Measurements from ENCODE around the gene FNIP2.

FNIP2 gene

DNA sequence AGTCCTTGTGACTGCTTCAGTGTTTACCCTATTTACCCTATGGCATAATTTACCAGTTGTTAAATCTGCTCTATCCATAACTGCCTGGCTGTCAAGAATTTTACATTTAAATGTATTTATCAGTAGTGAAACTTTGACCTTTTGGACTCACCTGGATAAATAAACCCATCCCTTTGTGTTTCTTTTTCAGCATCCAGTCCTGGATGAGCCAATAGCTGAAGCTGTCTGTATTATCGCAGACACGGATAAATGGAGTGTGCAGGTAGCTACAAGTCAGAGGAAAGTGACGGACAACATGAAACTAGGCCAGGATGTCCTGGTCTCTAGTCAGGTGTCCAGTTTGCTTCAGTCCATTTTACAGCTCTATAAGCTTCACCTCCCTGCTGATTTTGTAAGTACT lies 122.4 kb downstream of the FNIP2 start:
- Histone ChIP-seq H3K36me3 (ENCODE audit: control insufficient read depth in 2 of 2, insufficient read depth in 1 of 2, low read length in 2 of 2) (peaks cover 0 to 19% of the 10 kb centered on the region in 2 experiments; a peak in 2 of 3 replicates), H3K9me3 (ENCODE audit: control insufficient read depth, insufficient read depth, low read depth, low read length) (no peaks in the 10 kb centered on the region), H3K27ac (ENCODE audit: extremely low read depth, low read depth, low read length) (no peak overlapping the region), H3K4me3 (ENCODE audit: low read depth, low read length) (no peak overlapping the region), H3K4me1 (ENCODE audit: control insufficient read depth, insufficient read depth, low read length) (no peaks in the 10 kb centered on the region)
- POLR2A ChIA-PET = no interaction called here
- CTCF ChIA-PET = no interaction called here
- no peak for TF ChIP-seq ZFP37 (tag by site-specific recombination; IDR thresholded peaks at IDR 0.05)
- TF ChIP-seq, protein P1, sequence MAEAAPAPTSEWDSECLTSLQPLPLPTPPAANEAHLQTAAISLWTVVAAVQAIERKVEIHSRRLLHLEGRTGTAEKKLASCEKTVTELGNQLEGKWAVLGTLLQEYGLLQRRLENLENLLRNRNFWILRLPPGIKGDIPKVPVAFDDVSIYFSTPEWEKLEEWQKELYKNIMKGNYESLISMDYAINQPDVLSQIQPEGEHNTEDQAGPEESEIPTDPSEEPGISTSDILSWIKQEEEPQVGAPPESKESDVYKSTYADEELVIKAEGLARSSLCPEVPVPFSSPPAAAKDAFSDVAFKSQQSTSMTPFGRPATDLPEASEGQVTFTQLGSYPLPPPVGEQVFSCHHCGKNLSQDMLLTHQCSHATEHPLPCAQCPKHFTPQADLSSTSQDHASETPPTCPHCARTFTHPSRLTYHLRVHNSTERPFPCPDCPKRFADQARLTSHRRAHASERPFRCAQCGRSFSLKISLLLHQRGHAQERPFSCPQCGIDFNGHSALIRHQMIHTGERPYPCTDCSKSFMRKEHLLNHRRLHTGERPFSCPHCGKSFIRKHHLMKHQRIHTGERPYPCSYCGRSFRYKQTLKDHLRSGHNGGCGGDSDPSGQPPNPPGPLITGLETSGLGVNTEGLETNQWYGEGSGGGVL (tag by site-specific recombination; IDR thresholded peaks at IDR 0.05) = no peak
- TF ChIP-seq ZNF571 (tag by site-specific recombination; IDR thresholded peaks at IDR 0.05) = no peak
- no peak for TF ChIP-seq BCL11A (tag by site-specific recombination; IDR thresholded peaks at IDR 0.05; ENCODE audit: low read depth)
- no peak for TF ChIP-seq HOXC10 (CRISPR knock-in tag; IDR thresholded peaks at IDR 0.05)
- no peak for TF ChIP-seq SP7 (tag by site-specific recombination; IDR thresholded peaks at IDR 0.05)
- TF ChIP-seq ZNF16 (tag by site-specific recombination; IDR thresholded peaks at IDR 0.05; ENCODE audit: low read depth) = no peak
- TF ChIP-seq, protein P2, sequence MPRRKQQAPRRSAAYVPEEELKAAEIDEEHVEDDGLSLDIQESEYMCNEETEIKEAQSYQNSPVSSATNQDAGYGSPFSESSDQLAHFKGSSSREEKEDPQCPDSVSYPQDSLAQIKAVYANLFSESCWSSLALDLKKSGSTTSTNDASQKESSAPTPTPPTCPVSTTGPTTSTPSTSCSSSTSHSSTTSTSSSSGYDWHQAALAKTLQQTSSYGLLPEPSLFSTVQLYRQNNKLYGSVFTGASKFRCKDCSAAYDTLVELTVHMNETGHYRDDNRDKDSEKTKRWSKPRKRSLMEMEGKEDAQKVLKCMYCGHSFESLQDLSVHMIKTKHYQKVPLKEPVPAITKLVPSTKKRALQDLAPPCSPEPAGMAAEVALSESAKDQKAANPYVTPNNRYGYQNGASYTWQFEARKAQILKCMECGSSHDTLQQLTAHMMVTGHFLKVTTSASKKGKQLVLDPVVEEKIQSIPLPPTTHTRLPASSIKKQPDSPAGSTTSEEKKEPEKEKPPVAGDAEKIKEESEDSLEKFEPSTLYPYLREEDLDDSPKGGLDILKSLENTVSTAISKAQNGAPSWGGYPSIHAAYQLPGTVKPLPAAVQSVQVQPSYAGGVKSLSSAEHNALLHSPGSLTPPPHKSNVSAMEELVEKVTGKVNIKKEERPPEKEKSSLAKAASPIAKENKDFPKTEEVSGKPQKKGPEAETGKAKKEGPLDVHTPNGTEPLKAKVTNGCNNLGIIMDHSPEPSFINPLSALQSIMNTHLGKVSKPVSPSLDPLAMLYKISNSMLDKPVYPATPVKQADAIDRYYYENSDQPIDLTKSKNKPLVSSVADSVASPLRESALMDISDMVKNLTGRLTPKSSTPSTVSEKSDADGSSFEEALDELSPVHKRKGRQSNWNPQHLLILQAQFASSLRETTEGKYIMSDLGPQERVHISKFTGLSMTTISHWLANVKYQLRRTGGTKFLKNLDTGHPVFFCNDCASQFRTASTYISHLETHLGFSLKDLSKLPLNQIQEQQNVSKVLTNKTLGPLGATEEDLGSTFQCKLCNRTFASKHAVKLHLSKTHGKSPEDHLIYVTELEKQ (tag by site-specific recombination; IDR thresholded peaks at IDR 0.05; ENCODE audit: borderline replicate concordance) = no peak
- TF ChIP-seq, protein P3, sequence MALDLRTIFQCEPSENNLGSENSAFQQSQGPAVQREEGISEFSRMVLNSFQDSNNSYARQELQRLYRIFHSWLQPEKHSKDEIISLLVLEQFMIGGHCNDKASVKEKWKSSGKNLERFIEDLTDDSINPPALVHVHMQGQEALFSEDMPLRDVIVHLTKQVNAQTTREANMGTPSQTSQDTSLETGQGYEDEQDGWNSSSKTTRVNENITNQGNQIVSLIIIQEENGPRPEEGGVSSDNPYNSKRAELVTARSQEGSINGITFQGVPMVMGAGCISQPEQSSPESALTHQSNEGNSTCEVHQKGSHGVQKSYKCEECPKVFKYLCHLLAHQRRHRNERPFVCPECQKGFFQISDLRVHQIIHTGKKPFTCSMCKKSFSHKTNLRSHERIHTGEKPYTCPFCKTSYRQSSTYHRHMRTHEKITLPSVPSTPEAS (tag by site-specific recombination; IDR thresholded peaks at IDR 0.05) = no peak
- TF ChIP-seq ZNF701 (tag by site-specific recombination; IDR thresholded peaks at IDR 0.05) = no peak
- TF ChIP-seq, protein P4, sequence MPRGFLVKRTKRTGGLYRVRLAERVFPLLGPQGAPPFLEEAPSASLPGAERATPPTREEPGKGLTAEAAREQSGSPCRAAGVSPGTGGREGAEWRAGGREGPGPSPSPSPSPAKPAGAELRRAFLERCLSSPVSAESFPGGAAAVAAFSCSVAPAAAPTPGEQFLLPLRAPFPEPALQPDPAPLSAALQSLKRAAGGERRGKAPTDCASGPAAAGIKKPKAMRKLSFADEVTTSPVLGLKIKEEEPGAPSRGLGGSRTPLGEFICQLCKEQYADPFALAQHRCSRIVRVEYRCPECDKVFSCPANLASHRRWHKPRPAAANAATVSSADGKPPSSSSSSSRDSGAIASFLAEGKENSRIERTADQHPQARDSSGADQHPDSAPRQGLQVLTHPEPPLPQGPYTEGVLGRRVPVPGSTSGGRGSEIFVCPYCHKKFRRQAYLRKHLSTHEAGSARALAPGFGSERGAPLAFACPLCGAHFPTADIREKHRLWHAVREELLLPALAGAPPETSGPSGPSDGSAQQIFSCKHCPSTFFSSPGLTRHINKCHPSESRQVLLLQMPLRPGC (tag by site-specific recombination; IDR thresholded peaks at IDR 0.05) = no peak
- no peak for TF ChIP-seq ZNF548 (tag by site-specific recombination; IDR thresholded peaks at IDR 0.05)
- TF ChIP-seq, protein P5, sequence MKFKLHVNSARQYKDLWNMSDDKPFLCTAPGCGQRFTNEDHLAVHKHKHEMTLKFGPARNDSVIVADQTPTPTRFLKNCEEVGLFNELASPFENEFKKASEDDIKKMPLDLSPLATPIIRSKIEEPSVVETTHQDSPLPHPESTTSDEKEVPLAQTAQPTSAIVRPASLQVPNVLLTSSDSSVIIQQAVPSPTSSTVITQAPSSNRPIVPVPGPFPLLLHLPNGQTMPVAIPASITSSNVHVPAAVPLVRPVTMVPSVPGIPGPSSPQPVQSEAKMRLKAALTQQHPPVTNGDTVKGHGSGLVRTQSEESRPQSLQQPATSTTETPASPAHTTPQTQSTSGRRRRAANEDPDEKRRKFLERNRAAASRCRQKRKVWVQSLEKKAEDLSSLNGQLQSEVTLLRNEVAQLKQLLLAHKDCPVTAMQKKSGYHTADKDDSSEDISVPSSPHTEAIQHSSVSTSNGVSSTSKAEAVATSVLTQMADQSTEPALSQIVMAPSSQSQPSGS (tag by site-specific recombination; IDR thresholded peaks at IDR 0.05; ENCODE audit: low read depth) = no peak
- TF ChIP-seq, protein P6, sequence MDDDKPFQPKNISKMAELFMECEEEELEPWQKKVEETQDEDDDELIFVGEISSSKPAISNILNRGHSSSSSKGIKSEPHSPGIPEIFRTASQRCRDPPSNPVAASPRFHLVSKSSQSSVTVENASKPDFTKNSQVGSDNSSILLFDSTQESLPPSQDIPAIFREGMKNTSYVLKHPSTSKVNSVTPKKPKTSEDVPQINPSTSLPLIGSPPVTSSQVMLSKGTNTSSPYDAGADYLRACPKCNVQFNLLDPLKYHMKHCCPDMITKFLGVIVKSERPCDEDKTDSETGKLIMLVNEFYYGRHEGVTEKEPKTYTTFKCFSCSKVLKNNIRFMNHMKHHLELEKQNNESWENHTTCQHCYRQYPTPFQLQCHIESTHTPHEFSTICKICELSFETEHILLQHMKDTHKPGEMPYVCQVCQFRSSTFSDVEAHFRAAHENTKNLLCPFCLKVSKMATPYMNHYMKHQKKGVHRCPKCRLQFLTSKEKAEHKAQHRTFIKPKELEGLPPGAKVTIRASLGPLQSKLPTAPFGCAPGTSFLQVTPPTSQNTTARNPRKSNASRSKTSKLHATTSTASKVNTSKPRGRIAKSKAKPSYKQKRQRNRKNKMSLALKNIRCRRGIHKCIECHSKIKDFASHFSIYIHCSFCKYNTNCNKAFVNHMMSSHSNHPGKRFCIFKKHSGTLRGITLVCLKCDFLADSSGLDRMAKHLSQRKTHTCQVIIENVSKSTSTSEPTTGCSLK (tag by site-specific recombination; IDR thresholded peaks at IDR 0.05) = no peak
- TF ChIP-seq ZNF23 (tag by site-specific recombination; IDR thresholded peaks at IDR 0.05; ENCODE audit: borderline replicate concordance) = no peak
- TF ChIP-seq ZSCAN23 (tag by site-specific recombination; IDR thresholded peaks at IDR 0.05) = no peak
